Fibroblast of the conjunctiva (primary cell): Measurements from ENCODE around the gene NBPF10.
"Not testable (repeated sequence)": the region's sequence is repeated elsewhere in the genome, so short reads cannot be mapped to it uniquely, and the experiment has no call there.

Experiments
- DNase-seq: peaks from one replicate; pipeline ENCODE4 v3.0.0-alpha.2; 2010; ENCODE audit warnings: low read depth

The NBPF10 gene, protein sequence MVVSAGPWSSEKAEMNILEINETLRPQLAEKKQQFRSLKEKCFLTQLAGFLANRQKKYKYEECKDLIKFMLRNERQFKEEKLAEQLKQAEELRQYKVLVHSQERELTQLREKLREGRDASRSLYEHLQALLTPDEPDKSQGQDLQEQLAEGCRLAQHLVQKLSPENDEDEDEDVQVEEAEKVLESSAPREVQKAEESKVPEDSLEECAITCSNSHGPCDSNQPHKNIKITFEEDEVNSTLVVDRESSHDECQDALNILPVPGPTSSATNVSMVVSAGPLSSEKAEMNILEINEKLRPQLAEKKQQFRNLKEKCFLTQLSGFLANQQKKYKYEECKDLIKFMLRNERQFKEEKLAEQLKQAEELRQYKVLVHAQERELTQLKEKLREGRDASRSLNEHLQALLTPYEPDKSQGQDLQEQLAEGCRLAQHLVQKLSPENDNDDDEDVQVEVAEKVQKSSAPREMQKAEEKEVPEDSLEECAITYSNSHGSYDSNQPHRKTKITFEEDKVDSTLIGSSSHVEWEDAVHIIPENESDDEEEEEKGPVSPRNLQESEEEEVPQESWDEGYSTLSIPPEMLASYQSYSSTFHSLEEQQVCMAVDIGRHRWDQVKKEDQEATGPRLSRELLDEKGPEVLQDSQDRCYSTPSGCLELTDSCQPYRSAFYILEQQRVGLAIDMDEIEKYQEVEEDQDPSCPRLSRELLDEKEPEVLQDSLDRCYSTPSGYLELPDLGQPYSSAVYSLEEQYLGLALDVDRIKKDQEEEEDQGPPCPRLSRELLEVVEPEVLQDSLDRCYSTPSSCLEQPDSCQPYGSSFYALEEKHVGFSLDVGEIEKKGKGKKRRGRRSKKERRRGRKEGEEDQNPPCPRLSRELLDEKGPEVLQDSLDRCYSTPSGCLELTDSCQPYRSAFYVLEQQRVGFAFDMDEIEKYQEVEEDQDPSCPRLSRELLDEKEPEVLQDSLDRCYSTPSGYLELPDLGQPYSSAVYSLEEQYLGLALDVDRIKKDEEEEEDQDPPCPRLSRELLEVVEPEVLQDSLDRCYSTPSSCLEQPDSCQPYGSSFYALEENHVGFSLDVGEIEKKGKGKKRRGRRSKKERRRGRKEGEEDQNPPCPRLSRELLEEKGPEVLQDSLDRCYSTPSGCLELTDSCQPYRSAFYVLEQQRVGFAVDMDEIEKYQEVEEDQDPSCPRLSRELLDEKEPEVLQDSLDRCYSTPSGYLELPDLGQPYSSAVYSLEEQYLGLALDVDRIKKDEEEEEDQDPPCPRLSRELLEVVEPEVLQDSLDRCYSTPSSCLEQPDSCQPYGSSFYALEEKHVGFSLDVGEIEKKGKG (N-terminal part only)

GRCh38 chr1:146144465-146144864, at the start of gene NBPF10:
Gene NBPF10 (minus strand): TSS chr1:146144804. CDS start chr1:146144769, 35 bp downstream.
- not testable (repeated sequence) for DNase-seq

DNA sequence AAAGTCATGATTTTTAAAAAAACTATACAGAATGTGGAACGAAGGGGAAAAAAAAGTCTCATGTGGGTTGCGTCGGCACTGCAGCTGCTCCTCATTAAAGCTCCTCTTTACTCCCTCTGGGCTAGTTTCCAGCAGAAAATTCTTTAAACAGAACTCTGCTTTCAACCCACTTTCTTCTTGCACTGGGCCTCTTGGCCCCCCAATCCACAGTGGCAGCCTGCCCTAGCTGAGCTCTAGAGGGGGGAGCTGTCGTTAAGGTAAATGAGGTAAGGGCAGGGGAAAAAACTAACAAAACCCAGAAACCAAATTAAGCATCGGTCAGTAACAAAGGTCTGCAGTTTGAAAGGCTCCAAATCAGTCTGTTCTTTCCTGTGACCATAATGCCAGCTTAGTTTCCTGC, 29.9 kb upstream of the NBPF10 start:
- not testable (repeated sequence) for DNase-seq

GRCh38 chr1:146167740-146168139, 23.1 kb upstream of the NBPF10 start:
- DNase-seq = not testable (repeated sequence)

DNA sequence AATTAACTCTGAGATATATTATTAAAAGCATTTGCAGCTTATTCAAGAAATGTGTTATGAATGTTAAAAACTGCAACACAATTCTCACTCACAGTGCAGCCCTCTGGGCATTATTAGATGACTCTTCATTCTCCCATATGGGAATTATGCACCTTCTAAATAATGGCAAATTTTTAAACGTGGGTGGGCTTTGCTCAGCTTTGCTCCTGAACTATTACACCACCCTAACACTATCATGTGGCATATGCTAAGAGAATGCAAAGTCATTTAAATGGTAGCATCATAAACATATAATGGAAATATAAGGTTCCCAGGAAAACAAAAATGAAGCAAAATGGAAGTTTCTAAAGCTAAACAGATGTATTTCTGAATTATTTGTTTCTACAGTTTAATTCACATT, 22.7 kb upstream of the NBPF10 start:
- DNase-seq = not testable (repeated sequence)
